NOMO-1 treated with DMSO at 0.1 percent for 48 hours (cell line): ENCODE data around the gene FSIP1.

Experiments used
- DNase-seq: peaks from one replicate; lab custom pipeline; 2025; ENCODE audit not compliant: unreplicated experiment; lab: John Stamatoyannopoulos, UW

FSIP1 gene

DNA sequence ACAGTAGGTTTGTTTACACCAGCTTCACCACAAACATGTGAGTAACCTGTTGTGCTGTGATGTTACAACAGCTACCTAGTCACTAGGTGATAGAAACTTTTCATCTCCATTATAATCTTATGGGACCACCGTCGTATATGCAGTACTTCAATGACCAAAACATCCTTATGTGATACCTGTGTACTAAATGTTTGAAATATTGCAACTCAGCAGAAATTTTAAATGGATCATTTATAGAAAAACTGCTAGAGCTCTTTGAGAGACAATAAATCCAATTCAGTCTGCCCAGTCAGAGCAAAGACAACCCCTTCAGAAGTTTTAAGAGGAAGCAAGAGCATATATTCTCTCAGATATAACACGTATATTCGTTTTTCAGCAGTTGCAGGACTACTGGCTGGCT lies 128.3 kb downstream of the FSIP1 start:
- no peak for DNase-seq

- no peak for DNase-seq
Observed at GRCh38 chr15:39651881-39652280, 130.8 kb downstream of the FSIP1 start.

DNA sequence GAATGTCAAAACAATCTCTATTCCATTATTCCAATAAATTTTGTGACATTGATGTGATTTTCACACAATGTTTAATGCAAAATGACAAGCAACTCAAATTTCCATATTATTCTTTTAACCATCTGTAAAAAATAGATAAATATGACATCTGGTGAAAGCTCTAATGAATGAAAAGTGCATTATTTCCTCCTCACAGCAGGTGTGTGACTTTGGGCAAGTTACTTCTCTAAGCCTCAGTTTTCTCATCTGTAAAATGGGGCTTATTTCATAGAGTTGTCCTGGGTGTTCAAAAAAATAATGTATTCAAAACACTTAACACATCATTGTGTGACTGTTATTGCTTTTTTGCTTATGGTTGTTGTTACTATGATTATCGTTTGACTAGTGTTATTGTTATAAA lies 131.3 kb downstream of the FSIP1 start:
- DNase-seq = no peak

- DNase-seq = no peak
Observed at GRCh38 chr15:39649757-39650156, 132.9 kb downstream of the FSIP1 start.

DNA sequence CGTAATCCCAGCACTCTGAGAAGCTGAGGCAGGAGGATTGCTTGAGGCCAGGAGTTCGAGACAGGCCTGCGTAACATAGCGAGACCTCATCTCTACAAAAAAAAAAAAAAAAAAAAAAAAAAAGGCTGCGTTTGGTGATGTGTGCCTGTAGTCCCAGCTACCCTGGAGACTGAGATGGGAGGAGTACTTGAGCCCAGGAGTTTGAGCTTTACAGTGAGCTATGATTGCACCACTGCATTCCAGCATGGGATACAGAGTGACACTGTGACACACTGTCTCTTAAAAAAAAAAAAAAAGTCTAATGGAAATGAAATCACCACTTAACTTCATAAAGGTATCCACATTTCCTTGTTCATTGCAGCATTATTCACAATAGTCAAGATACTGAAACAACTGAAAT lies 136.2 kb downstream of the FSIP1 start:
- no peak for DNase-seq

GRCh38 chr15:39645976-39646257 lies 136.7 kb downstream of the FSIP1 start:
- no peak for DNase-seq

DNA sequence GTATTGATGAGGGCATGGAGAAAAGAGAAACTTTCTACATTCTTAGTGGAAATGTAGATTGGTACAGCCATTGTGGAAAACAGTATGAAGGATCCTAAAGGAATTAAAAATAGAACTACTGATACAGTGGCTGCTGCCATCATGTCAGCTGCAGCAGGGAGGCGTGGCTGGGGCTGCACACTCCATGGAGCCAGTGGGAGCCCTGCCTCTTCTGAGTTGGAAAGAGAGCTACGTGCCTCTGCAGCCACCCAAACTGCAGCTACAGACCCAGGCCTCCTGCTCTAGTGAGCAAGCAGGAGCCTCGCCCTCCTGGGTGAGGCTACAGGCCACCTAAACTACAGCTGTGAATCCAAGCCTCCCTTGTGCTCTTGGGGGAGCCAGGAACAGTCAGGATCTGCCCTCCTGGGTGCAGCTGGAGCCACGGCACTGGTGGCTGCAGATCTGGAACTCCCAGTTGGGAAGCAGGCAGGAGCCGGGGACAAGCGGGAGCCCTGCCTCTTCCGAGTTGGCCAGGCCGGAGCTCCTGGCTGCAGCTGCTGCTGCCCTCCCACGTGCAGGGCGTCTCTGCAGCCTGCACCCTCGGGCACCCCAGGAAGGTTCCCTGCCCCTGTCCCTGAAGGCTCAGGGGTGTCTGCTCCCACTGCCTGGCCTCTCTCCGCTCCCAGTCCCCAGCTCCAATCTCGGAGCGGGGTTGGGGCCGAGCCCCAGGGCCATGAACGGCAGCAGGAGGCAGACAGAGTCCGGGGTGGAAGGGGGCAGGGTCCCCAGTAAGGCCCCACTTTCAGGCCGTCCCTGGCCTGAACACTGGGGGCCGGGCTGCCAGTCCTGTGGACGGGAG lies 137.3 kb downstream of the FSIP1 start:
- DNase-seq = no peak

DNA sequence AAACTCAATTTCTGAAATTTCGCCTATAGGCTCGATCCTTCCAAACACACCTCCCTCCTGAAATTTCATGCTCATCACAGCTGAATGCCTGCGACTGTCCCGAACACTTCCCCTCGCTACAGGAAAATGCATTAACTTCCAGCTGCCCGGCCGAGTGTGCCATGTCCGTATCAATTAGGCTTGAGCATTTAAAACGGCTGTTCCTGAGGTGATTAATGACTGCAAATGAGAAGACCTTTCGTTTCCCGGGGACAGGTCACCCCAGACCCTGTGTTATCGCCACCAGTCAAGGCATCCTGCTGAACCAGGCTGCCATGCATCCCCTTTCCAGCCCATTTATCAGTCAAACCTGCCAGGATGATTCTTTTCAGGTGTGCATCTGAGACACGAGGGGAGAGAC lies 138.5 kb downstream of the FSIP1 start:
- no peak for DNase-seq

DNA sequence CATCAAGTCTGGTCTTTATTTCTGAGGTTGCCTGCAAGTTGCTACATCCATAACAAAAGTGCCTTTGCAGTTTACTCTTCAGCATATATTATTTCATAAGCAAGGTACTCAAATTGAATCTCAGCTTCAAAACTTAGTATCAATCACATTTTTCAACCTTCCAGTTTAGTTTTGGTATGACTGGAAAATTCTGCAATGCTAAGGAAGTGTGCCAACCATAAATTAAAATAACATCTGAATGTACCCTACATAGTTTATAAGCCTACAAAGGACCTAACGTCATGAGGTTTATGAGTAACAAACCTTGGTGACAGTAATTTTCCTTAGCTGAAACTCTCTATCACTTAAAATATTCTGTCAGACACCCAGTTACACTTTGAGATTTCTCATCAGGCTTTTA lies 138.9 kb downstream of the FSIP1 start:
- DNase-seq = no peak

GRCh38 chr15:39642011-39642640 lies 140.5 kb downstream of the FSIP1 start:
- DNase-seq = no peak

DNA sequence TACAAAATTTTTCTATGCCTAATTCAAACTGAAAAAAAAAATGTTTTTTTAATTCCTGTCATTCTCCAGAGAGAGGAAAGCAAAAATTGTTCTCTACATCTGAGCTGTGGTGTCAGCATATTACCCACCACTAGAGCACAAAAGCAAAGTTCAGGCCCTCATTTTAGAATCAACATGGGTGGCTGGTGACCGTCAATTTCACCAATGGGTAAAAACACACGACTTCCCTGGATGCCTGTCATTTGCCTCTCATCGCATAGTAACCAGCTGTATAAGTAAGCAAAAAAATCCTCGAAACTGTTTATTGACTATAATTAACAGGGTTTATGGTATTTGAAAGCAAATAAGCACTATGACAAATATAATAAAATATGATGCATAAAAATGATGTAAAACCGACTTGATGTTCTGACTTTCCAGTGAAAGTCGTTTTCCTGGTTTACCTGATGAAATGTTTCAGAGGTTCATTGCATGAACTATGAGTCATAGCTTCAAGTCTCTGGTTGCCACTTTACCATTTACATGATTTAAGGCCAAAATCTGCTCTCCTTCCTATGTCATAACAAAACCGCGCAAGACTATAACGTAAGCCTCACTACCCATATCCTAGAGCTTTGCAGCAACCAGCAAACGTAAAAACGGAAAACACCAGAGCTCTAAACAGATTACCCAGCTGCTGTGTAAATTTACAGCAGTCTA lies 141.3 kb downstream of the FSIP1 start:
- peak; percentile 92 for DNase-seq

DNA sequence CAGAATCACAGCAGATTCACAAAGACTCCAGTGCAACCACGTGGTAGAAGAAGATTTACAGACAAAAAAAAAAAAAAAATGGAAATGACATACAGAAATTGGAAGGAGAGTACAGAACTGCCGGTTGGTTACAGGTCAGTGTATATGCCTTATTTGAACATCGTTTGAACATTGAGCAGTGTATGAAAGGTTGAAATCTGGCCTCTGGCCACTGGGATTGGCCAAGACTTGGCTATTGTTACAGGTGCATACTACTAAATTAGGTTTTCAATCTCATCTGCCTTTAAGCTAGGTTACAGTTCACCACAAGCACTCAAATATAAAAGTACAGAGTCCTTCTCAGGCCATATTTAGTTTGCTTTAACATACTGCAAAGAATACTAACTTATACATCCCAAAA lies 142.0 kb downstream of the FSIP1 start:
- DNase-seq = no peak

GRCh38 chr15:39639037-39639436 lies 143.6 kb downstream of the FSIP1 start:
- no peak for DNase-seq

DNA sequence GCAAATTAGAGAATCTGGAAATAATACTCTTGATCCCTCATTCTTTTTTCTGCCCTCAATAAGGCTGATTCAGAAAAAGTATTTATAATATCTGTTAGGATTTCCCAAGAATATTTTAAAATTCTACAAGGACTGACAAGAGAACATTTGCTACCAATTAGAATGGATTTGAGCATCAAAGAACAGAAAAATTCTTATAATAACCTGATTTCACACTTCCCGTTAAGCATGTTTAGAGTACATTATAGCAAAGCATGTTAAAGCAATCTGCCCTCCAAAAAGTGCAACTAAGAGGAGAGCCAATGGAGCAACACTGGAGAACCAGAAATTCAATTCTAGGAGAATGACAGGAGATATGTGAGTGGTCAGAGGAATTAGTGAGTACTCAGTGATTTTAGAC lies 144.6 kb downstream of the FSIP1 start:
- DNase-seq = no peak

DNA sequence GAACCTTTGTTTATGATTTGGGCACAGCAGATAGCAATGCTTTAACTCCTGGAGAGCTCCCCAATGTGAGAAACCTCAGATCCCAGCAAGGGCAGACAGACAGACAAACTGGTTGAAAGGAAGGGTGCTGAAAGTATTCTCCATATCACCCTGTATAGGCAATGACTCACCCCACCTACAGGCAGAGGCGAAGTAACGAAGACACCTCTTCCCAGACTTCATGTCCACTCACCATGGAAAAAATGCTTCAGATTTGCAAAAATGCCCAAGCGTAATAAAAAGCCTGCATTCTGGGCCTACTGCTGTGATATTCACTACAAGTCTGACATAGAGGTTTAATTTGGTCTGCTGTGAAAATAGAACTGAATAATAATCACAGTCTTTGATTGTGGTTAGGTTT lies 151.3 kb downstream of the FSIP1 start:
- no peak for DNase-seq

DNA sequence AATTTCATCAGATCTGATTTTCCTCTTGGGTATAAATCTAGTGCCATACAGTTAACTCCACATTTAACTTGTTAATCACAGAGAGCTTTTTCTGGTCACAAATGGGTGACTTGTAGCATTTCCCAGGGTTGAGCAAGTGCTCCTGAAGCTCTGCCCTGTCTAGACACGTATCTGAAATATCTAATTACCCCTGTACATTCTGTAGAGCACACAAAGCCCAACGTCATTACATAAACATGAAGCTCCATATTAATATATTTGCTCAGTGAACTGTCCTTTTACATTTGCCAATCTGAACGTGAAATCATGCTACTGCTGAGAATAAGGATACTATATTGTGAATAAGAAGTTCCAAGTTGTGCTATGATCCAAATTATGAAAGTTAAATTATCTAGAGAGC lies 152.7 kb downstream of the FSIP1 start:
- DNase-seq = peak; percentile 5

DNA sequence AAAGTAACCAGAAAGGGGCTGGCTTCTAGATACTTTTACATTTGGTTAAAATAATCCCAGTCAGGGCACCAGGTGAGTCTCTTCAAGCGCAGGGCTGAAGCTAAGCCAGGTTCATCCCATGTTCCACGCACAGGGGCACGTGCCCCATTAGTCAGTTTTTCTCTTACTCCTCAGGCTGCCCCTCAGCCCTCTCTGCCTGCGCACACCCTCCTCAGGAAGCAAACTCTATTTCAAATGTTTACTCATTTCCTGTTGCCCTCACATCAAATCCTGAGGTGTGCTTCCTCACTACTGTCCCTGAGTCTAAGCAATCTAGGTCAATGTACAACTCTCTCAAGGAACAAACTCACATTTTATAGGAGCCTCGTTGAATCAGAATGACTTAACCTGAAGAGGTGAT lies 153.3 kb downstream of the FSIP1 start:
- DNase-seq = peak; percentile 65

- no peak for DNase-seq
Observed at GRCh38 chr15:39628546-39629257, 153.9 kb downstream of the FSIP1 start.

DNA sequence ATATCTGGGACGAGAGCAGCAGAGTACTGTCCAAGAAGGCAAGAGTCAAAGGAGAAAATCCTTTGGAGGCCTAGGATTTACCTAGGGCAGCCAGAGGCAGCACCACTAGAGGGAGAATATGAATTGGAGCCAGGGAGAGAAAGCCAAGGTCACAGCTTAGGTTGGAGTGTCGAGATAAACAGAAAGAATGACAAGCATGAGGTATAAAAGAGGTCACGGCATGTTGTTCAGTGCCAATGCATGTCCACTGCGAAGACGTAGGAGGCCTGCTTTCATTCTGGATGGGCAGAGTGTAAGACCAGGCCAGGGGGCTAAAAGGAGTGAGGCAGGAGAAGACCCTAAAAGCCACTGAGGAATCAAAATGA lies 154.5 kb downstream of the FSIP1 start:
- DNase-seq = no peak

- no peak for DNase-seq
Observed at GRCh38 chr15:39627451-39628143, 155.0 kb downstream of the FSIP1 start.

- no peak for DNase-seq
Observed at GRCh38 chr15:39625856-39626255, 156.8 kb downstream of the FSIP1 start.
